Fibroblast of lung (primary cell): ENCODE results near the gene FGF14.

Experiments
- CTCF ChIP-seq, 2 donors: IDR thresholded peaks in 1 of 2; conservative IDR thresholded peaks in 1 of 2; 1 replicate in 1 of 2; 2 replicates in 1 of 2; pipeline ENCODE4 v1.5.1; 2011 to 2012; ENCODE audit warnings: low read length in 2 of 2, control low read depth in 1 of 2, inconsistent platforms in 1 of 2, low read depth in 1 of 2, mild to moderate bottlenecking in 1 of 2
- EZH2 ChIP-seq: IDR thresholded peaks from 2 replicates; pipeline ENCODE4 v1.5.1; 2012; ENCODE audit warnings: low read length, control low read depth, mild to moderate bottlenecking; ENCODE audit errors: missing control alignments

- peak; percentile 6 to 23 for TF ChIP-seq CTCF (conservative IDR thresholded peaks at IDR 0.05 in 1 of 2, IDR thresholded peaks at IDR 0.05 in 1 of 2; ENCODE audit: low read depth in 1 of 2, low read length in 2 of 2)
- TF ChIP-seq EZH2: peak; percentile 73
These were observed 485.6 kb downstream of the FGF14 start for GRCh38 chr13:101916108-101916774.
